Endothelial cell of umbilical vein (primary cell): ENCODE results near the gene NAALADL1.

Source experiments
- CTCF ChIP-seq, 2 donors: IDR thresholded peaks; 1 replicate in 1 of 2; 2 replicates in 1 of 2; pipeline ENCODE4 v1.5.1; 2011; ENCODE audit warnings: low read length in 2 of 2, mild to moderate bottlenecking in 2 of 2, moderate library complexity in 2 of 2, control low read depth in 1 of 2, inconsistent platforms in 1 of 2, low read depth in 1 of 2; ENCODE audit not compliant: insufficient read depth in 1 of 2; ENCODE audit errors: extremely low read depth in 1 of 2
- EZH2 ChIP-seq: IDR thresholded peaks from 2 replicates; pipeline ENCODE4 v1.6.1; 2012; ENCODE audit warnings: borderline replicate concordance, low read depth, mild to moderate bottlenecking, moderate library complexity, low read length, inconsistent platforms; ENCODE audit not compliant: severe bottlenecking
- POLR2A ChIP-seq: IDR thresholded peaks from 2 replicates; pipeline ENCODE4 v1.6.1; 2012; ENCODE audit warnings: low read depth, mild to moderate bottlenecking, control low read depth, low read length
- POLR2AphosphoS5 ChIP-seq: IDR thresholded peaks from 2 replicates; pipeline ENCODE4 v1.6.1; 2012; ENCODE audit warnings: low read depth, mild to moderate bottlenecking, control low read depth, low read length, moderate library complexity; ENCODE audit not compliant: insufficient read depth
- TF ChIP-seq, protein P1 (sequence below): IDR thresholded peaks from 2 replicates; pipeline ENCODE4 v1.6.1; 2011; ENCODE audit not compliant: insufficient read depth, insufficient read length

GRCh38 chr11:65107751-65108468 lies 49.6 kb upstream of the NAALADL1 start:
- TF ChIP-seq CTCF (IDR thresholded peaks at IDR 0.05; ENCODE audit: extremely low read depth in 1 of 2, insufficient read depth in 1 of 2, low read depth in 1 of 2, low read length in 2 of 2) (no peak), POLR2A (no peak), EZH2 (no peak), POLR2AphosphoS5 (no peak)
- TF ChIP-seq, protein P1, sequence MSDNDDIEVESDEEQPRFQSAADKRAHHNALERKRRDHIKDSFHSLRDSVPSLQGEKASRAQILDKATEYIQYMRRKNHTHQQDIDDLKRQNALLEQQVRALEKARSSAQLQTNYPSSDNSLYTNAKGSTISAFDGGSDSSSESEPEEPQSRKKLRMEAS, result no peak
